HUES48 (cell line): Measurements from ENCODE around the gene CSF1R.
"Not testable (repeated sequence)": the region's sequence is repeated elsewhere in the genome, so short reads cannot be mapped to it uniquely, and the experiment has no call there.

Source experiments
- H3K27ac ChIP-seq: one replicate; pipeline ENCODE4 v1.7.0; 2013; ENCODE audit warnings: low read depth, low read length, inconsistent platforms
- H3K27me3 ChIP-seq: 2 replicates; pipeline ENCODE4 v1.6.1; 2013; ENCODE audit warnings: mild to moderate bottlenecking, low read length; ENCODE audit not compliant: control insufficient read depth, insufficient read depth
- H3K36me3 ChIP-seq: 2 replicates; pipeline ENCODE4 v1.6.1; 2013; ENCODE audit warnings: low read length; ENCODE audit not compliant: control insufficient read depth, insufficient read depth
- H3K4me1 ChIP-seq: 2 replicates; pipeline ENCODE4 v1.6.1; 2013; ENCODE audit warnings: mild to moderate bottlenecking, low read length; ENCODE audit not compliant: control insufficient read depth, insufficient read depth
- H3K4me3 ChIP-seq: 2 replicates; pipeline ENCODE4 v1.5.1; 2013; ENCODE audit warnings: mild to moderate bottlenecking, low read depth, low read length
- H3K9ac ChIP-seq: 2 replicates; pipeline ENCODE4 v1.6.1; 2013; ENCODE audit warnings: mild to moderate bottlenecking, low read depth, low read length, moderate library complexity
- H3K9me3 ChIP-seq: 2 replicates; pipeline ENCODE4 v1.6.1; 2013; ENCODE audit warnings: low read length; ENCODE audit not compliant: control insufficient read depth, insufficient read depth

Gene CSF1R

DNA sequence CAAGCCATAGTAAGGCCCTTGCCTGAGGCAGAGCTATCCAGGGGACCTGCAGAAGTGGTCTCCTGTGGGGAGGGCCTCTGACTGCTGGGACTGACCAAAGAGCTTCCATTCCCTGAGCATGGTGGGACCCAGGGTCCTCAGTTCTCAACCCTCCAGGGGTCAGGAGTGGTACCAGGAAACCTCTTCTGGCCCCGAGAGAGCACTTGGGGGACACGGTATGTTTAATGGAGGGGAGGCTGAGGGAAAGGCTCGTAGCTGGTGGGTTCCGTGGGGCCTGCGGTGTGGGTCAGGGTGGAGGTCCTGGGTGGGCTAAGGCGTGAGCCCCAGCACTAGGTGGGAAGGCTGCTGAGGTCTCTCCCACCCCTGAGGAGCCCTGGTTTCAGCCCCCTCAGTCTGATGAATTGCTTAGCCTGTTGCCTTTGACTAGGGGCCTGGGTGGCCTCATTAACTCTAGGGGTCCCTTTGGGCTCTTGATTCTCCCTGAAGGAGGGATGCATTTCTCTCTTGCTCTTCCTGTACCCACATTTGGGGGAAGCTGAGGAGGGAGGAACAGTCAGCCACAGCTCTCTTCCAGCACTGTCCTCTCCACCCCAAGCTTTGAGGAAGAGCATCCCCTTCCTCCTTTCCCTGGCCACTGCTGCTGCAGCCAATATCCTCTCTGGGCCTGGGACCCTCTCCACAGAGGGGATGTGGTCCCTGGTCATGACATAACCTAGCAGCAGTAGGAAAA lies 34.0 kb downstream of the CSF1R start:
- no peak overlapping the region for H3K9ac ChIP-seq

DNA sequence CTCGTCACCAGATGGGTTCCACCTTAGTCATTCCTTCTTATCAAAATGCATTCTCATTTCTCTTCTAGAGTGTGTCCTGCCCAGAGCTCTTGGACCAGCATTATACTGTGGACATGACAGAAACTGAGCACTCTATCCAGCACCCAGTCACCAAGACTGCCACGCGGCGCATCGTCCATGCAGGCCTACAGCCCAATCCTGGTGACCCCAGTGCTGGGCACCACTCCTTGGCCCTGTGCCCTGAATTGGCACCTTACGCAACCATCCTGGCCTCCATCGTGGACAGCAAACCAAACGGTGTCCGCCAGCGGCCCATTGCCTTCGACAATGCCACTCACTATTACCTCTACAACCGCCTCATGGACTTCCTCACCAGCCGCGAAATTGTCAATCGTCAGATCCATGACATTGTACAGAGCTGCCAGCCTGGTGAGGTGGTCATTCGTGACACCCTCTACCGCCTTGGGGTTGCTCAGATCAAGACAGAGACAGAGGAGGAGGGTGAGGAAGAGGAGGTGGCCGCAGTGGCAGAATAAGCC lies 34.6 kb downstream of the CSF1R start:
- Histone ChIP-seq H3K36me3 (peaks cover 89% of the 10 kb centered on the region), H3K9me3 (no peaks in the 10 kb centered on the region), H3K9ac (no peak overlapping the region), H3K4me1 (no peaks in the 10 kb centered on the region), H3K27ac (no peak overlapping the region), H3K4me3 (no peak overlapping the region), H3K27me3 (no peaks in the 10 kb centered on the region)

More for the DNA sequence above, 34.0 kb downstream of the CSF1R start:
- Histone ChIP-seq H3K36me3 (peaks cover 82% of the 10 kb centered on the region), H3K4me3 (no peak overlapping the region), H3K9me3 (no peaks in the 10 kb centered on the region), H3K27me3 (no peaks in the 10 kb centered on the region), H3K4me1 (peaks cover under 1% of the 10 kb centered on the region; the same call in 1 of the 2 replicates), H3K27ac (no peak overlapping the region)

DNA sequence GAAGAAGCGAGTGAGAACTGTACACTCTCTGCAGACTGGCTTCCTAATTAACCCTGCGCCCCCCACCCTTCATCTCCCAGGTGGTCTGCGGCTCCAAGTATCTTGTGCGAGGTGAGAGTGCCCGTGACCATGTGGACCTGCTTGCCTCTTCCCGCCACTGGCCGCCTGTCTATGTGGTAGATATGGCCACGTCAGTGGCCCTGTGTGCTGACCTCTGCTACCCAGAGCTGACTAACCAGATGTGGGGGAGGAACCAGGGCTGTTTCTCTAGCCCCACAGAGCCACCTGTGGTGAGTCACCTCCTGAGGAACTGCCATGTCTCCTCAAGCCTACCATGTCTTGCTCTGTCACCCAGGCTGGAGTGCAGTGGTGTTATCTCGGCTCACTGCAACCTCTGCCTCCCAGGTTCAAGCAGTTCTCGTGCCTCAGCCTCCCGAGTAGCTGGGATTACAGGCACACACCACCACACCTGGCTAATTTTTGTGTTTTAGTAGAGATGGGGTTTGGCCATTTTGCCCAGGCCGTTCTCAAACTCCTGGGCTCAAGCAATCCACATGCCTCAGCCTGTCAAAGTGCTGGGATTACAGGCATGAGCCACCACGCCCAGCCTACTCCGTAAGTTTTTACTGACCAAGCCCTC lies 36.1 kb downstream of the CSF1R start:
- not testable (repeated sequence) for H3K27ac ChIP-seq

DNA sequence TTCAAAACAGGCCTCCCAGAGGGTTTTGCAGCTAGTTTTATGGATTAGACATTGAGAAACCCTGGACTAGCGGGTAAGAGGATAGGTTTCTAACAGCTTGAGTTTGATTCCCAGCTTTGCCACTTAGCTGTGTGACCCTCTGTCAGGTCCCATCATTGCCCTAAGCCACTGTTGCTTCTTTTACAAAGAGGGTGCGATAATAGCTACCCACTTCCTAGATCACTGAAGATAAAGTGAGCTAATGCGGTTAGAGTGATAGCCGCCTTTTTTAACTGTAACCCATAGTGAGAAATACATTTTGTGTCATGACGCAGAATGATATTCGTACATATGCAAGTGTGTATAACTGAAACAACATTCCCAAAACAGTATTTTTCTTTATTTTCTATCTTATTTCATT lies 40.3 kb downstream of the CSF1R start:
- Histone ChIP-seq H3K27ac (no peak overlapping the region), H3K4me3 (no peak overlapping the region), H3K27me3 (no peaks in the 10 kb centered on the region), H3K36me3 (peaks cover 95% of the 10 kb centered on the region), H3K9ac (no peak overlapping the region), H3K9me3 (no peaks in the 10 kb centered on the region), H3K4me1 (no peaks in the 10 kb centered on the region)

More for the DNA sequence above, 36.1 kb downstream of the CSF1R start:
- not testable (repeated sequence) for H3K4me1 ChIP-seq, H3K27me3 ChIP-seq, H3K4me3 ChIP-seq, H3K9ac ChIP-seq, H3K9me3 ChIP-seq
- peaks cover 93% of the 10 kb centered on the region for H3K36me3 ChIP-seq

DNA sequence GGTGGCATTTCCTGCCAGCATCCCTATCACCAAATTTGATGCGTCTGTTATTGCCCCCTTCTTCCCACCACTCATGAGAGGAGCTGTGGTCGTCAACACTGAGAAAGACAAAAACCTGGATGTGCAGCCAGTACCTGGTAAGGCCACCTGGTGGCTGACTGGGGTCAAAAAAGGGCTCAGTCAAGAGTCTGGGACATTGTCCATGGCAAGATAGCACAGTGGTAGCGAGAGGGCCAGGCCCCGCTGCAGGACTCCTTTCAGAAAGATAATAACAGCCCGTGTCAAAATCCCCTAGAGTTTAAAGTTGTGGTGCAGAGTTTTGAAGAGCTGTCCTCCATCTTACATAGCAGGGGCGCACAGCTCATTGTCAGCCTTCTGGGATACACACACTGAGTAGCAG lies 40.8 kb downstream of the CSF1R start:
- Histone ChIP-seq H3K27ac (no peak overlapping the region), H3K9ac (no peak overlapping the region), H3K9me3 (no peaks in the 10 kb centered on the region), H3K4me1 (no peaks in the 10 kb centered on the region), H3K36me3 (peaks cover 95% of the 10 kb centered on the region), H3K27me3 (no peaks in the 10 kb centered on the region), H3K4me3 (no peak overlapping the region)

DNA sequence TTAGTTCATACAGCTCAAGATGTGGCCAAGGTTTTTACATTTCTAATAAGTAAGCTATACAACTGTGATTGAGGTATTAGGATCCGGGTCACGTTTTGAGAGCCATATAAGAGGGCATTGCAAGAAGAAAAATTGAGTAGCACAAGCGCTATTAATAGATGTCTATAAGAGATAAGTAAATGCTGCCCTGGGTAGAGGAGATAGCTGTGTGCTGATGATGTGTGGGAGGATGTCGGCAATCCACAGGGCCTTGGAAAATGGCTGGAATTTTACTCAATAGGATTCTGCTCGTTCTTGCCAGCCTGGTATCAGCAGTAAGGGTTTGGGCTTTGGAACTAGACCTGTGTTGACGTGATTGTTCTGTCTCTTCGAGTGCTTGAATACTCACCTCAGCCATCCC lies 41.6 kb downstream of the CSF1R start:
- H3K36me3 ChIP-seq: peaks cover 91% of the 10 kb centered on the region

DNA sequence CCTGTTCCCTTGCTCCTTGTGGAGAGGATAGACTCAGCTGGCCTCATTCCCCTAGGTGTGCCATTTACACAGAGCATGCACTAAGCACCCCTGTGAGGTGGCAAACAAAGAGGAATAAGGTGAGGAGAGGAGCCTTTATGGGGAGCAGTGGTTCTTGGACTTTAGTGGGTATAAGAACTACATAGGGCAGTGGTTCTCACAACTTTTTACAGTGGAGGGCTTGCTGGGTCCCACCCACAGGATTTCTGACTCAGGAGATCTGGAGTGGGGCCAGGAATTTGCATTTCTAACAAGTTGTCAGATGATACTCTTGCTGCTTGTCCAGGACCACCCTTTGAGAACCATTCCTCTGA lies 42.0 kb downstream of the CSF1R start:
- Histone ChIP-seq H3K4me1 (no peaks in the 10 kb centered on the region), H3K36me3 (peaks cover 89% of the 10 kb centered on the region), H3K27ac (no peak overlapping the region)

More for the DNA sequence above, 41.6 kb downstream of the CSF1R start:
- H3K4me3 ChIP-seq: no peak overlapping the region
- no peaks in the 10 kb centered on the region for H3K27me3 ChIP-seq
- no peaks in the 10 kb centered on the region for H3K9me3 ChIP-seq
- H3K27ac ChIP-seq: no peak overlapping the region
- no peak overlapping the region for H3K9ac ChIP-seq
- no peaks in the 10 kb centered on the region for H3K4me1 ChIP-seq

DNA sequence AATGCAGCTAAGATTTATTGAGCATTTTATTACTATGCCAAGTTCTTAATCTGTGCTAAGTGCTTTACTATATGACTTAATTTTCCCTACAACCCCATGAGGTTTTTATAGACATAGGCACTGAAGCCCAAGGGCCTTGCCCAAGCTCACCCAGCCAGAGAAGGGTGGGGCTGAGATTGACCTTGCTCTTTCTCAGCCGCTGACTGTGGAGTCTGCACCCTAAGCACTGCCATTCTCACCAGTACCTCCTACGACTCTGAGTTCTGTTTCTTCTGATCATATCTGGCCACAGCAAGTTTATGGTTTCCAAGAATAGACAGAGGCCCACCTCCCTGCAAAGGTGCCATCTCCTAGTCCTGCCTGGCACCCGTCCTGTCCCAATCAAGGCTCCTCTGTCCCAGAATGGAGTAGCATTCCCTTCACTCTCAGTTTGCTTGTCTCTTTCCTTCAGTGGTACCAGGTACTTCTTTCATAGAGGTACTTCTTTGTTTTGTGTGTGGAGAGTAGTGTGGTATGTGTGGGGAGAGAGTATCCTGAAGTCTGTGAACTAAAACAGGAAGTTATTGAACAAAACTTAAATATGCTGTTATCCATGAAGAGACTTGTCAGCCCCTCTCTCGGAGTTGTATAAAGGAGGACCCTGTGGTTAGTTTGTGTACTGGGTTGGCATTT lies 42.6 kb downstream of the CSF1R start:
- H3K4me1 ChIP-seq: no peaks in the 10 kb centered on the region
- H3K27ac ChIP-seq: no peak overlapping the region
- no peaks in the 10 kb centered on the region for H3K27me3 ChIP-seq
- H3K9me3 ChIP-seq: no peaks in the 10 kb centered on the region
- H3K36me3 ChIP-seq: peaks cover 86% of the 10 kb centered on the region
- H3K4me3 ChIP-seq: no peak overlapping the region
- no peak overlapping the region for H3K9ac ChIP-seq

More for the DNA sequence above, 42.0 kb downstream of the CSF1R start:
- no peak overlapping the region for H3K9ac ChIP-seq
- H3K27me3 ChIP-seq: no peaks in the 10 kb centered on the region
- no peak overlapping the region for H3K4me3 ChIP-seq
- H3K9me3 ChIP-seq: no peaks in the 10 kb centered on the region

DNA sequence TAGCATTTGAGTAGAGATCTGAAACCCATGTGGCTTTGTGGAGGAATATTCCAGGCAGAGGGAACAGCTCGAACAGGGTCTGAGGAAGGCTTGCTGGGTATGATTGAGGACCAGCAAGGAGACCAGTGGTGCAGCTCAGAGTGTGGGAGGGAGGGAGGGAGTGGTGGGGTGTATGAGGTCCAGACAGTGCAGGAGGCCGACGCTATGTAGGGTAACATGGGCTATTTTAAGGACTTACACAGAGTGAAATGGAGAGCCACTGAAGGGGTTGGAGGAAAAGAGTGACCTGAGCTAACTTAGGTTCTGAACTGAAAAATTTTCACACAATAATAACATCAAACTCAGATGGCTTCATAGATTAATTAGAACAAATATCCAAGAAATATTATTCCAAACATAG lies 43.9 kb downstream of the CSF1R start:
- Histone ChIP-seq H3K9ac (no peak overlapping the region), H3K27ac (no peak overlapping the region), H3K9me3 (no peaks in the 10 kb centered on the region), H3K36me3 (peaks cover 86% of the 10 kb centered on the region), H3K27me3 (no peaks in the 10 kb centered on the region), H3K4me3 (no peak overlapping the region), H3K4me1 (no peaks in the 10 kb centered on the region)

DNA sequence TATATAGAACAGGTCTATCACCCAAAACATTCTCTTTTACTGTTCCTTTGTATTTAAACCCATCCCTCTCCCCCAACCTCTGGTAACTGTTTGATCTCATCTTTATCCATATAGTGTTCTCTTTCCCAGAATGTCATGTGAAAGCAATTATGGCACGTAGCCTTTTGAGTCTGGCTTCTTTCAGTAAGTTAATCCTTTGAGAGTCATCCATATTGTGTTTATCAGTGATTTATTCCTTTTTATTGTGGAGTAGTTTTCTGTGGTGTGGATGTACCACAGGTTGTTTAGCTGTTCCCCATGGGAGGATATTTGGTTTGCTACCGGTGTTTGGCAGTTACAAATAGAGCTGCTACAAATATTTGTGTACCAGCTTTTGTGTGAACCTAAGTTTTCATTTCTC lies 47.8 kb downstream of the CSF1R start:
- no peaks in the 10 kb centered on the region for H3K4me1 ChIP-seq
- H3K36me3 ChIP-seq: peaks cover 91% of the 10 kb centered on the region
- no peak overlapping the region for H3K9ac ChIP-seq
- H3K27ac ChIP-seq: no peak overlapping the region
- H3K27me3 ChIP-seq: no peaks in the 10 kb centered on the region
- H3K9me3 ChIP-seq: no peaks in the 10 kb centered on the region
- no peak overlapping the region for H3K4me3 ChIP-seq

DNA sequence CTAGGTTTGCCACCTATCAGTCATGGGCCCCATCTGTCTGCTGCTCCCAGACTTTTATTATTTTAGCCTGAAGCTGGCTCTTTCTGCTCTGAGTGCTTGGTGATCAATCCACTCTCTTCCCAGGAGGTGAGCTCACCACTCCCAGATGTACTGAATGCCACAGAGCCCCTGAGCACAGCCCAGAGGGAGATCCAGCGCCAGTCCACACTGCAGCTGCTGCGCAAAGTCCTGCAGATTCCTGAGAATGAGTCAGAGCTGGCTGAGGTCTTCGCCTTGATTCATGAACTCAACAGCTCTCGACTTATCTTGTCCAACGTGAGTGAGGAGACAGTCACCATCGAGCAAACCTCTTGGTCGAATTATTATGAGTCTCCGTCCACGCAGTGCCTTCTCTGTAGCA lies 49.8 kb downstream of the CSF1R start:
- Histone ChIP-seq H3K9me3 (no peaks in the 10 kb centered on the region), H3K9ac (no peak overlapping the region), H3K4me1 (no peaks in the 10 kb centered on the region), H3K27ac (no peak overlapping the region), H3K4me3 (no peak overlapping the region), H3K27me3 (no peaks in the 10 kb centered on the region), H3K36me3 (peaks cover 91% of the 10 kb centered on the region)
